ENCODE measurements around the gene SLC16A4. TPM values are rescaled to one million over a fixed set of nuclear protein-coding genes. Genes with fewer than 3 reads are reported as not detected.

The SLC16A4 gene
- total RNA-seq, 1 donor from 2014 or later, result 17.0 TPM

DNA sequence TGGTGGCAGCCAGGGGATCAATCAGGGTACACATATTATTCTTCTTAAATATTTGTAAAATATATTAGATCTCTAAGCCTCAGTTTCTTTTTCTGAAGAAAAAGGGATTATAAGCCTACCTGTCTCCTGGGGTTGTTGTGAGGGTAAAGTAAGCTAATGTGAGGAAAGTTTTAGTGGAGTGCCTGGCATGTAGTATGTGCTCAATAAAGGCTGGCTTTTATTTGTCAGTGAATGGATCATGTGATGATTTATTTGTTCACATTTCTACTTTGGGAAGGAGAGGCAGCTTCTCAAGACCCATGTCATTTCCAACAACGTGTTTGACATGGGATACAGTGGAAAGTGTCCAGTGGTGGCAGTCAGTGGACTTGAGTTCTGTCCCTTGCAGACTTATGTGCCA is 64.0 kb downstream of the SLC16A4 start:
- no peaks in the 10 kb centered on the region for H3K27me3 Mint-ChIP-seq (ENCODE audit: low read depth)
- TF ChIP-seq, protein P1, sequence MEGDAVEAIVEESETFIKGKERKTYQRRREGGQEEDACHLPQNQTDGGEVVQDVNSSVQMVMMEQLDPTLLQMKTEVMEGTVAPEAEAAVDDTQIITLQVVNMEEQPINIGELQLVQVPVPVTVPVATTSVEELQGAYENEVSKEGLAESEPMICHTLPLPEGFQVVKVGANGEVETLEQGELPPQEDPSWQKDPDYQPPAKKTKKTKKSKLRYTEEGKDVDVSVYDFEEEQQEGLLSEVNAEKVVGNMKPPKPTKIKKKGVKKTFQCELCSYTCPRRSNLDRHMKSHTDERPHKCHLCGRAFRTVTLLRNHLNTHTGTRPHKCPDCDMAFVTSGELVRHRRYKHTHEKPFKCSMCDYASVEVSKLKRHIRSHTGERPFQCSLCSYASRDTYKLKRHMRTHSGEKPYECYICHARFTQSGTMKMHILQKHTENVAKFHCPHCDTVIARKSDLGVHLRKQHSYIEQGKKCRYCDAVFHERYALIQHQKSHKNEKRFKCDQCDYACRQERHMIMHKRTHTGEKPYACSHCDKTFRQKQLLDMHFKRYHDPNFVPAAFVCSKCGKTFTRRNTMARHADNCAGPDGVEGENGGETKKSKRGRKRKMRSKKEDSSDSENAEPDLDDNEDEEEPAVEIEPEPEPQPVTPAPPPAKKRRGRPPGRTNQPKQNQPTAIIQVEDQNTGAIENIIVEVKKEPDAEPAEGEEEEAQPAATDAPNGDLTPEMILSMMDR (IDR thresholded peaks at IDR 0.05), result no peak
- no peak for DNase-seq (ENCODE audit: low spot score)
- H3K9me3 Mint-ChIP-seq (ENCODE audit: low read depth), result peaks cover 5% of the 10 kb centered on the region
- H3K27ac Mint-ChIP-seq (ENCODE audit: unreplicated experiment), result no peak overlapping the region
- H3K4me1 Mint-ChIP-seq (ENCODE audit: low read depth), result no peaks in the 10 kb centered on the region
- H3K36me3 Mint-ChIP-seq (ENCODE audit: low read depth), result peaks cover 2% of the 10 kb centered on the region
- no peak overlapping the region for H3K4me3 Mint-ChIP-seq (ENCODE audit: unreplicated experiment)

DNA sequence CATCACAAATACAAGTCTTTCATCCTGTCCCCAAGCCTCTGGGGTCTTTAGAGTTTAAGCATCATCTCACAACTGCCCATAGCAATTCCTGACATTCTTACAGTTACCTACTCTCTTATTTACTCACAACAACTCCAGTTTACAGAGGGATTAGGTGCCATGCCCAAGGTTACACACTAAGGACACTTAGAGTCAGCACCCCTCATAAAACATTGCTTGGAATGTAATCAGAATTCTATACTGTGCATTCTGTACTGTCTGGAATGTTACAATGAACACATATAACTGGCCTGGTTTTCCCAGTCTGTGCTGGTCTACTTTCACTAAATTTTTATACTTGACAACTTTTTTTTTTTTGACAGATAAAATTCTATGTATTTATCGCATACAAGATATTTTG is 66.2 kb downstream of the SLC16A4 start:
- Mint-ChIP-seq H3K9me3 (ENCODE audit: low read depth) (peaks cover 5% of the 10 kb centered on the region), H3K27ac (ENCODE audit: unreplicated experiment) (no peak overlapping the region), H3K4me1 (ENCODE audit: low read depth) (no peaks in the 10 kb centered on the region), H3K27me3 (ENCODE audit: low read depth) (no peaks in the 10 kb centered on the region), H3K4me3 (ENCODE audit: unreplicated experiment) (no peak overlapping the region), H3K36me3 (ENCODE audit: low read depth) (peaks cover 2% of the 10 kb centered on the region)
- no peak for DNase-seq (ENCODE audit: low spot score)
- TF ChIP-seq, protein P1 (IDR thresholded peaks at IDR 0.05), result no peak

DNA sequence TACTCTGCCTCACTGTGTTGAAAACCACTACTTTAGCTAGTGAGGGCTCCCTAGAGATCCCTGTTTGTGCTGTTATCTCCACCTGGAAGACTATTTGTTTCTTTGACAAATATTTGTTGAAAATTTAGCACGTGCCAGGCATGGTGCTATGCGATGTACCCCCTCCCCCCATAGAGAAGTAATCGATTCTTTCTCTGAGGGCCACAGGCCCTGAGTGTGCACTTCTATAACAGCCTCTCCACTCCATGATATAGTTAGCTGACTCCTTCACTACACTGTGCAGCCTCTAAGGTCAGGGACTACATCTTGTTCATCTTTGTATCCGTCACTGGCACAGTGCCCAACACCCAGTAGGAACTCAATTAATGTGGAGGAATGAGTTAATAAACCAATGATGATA is 69.0 kb downstream of the SLC16A4 start:
- Mint-ChIP-seq H3K27ac (ENCODE audit: unreplicated experiment) (no peak overlapping the region), H3K27me3 (ENCODE audit: low read depth) (peaks cover 4% of the 10 kb centered on the region), H3K36me3 (ENCODE audit: low read depth) (peaks cover 2% of the 10 kb centered on the region), H3K9me3 (ENCODE audit: low read depth) (peaks cover 6% of the 10 kb centered on the region), H3K4me1 (ENCODE audit: low read depth) (no peaks in the 10 kb centered on the region), H3K4me3 (ENCODE audit: unreplicated experiment) (no peak overlapping the region)
- TF ChIP-seq, protein P1 (IDR thresholded peaks at IDR 0.05), result no peak
- no peak for DNase-seq (ENCODE audit: low spot score)

GRCh38 chr1:110321045-110321444 is 69.8 kb downstream of the SLC16A4 start:
- TF ChIP-seq, protein P1 (IDR thresholded peaks at IDR 0.05), result no peak
- Mint-ChIP-seq H3K36me3 (ENCODE audit: low read depth) (peaks cover 2% of the 10 kb centered on the region), H3K9me3 (ENCODE audit: low read depth) (peaks cover 6% of the 10 kb centered on the region)

DNA sequence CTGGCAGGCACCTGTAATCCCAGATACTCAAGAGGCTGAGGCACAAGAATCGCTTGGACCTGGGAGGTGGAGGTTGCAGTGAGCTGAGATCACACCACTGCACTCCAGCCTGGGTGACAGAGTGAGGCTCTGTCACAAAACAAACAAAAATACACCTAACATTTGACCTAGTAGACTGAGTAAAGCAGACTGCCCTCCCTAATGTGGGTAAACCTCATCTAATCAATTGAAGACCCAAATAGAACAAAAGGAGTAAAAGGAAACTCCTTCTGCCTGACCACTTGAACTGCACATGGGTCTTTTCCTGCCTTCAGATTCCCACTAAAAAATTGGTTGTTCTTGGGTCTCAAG is 70.7 kb downstream of the SLC16A4 start:
- H3K4me1 Mint-ChIP-seq (ENCODE audit: low read depth), result no peaks in the 10 kb centered on the region

More at GRCh38 chr1:110321045-110321444, 69.8 kb downstream of the SLC16A4 start:
- no peak for DNase-seq (ENCODE audit: low spot score)
- Mint-ChIP-seq H3K27ac (ENCODE audit: unreplicated experiment) (no peak overlapping the region), H3K4me1 (ENCODE audit: low read depth) (no peaks in the 10 kb centered on the region), H3K4me3 (ENCODE audit: unreplicated experiment) (no peak overlapping the region), H3K27me3 (ENCODE audit: low read depth) (peaks cover 7% of the 10 kb centered on the region)

More for the DNA sequence above, 70.7 kb downstream of the SLC16A4 start:
- Mint-ChIP-seq H3K27me3 (ENCODE audit: low read depth) (peaks cover 7% of the 10 kb centered on the region), H3K36me3 (ENCODE audit: low read depth) (peaks cover 2% of the 10 kb centered on the region), H3K9me3 (ENCODE audit: low read depth) (peaks cover 6% of the 10 kb centered on the region), H3K27ac (ENCODE audit: unreplicated experiment) (no peak overlapping the region), H3K4me3 (ENCODE audit: unreplicated experiment) (no peak overlapping the region)
- TF ChIP-seq, protein P1 (IDR thresholded peaks at IDR 0.05), result no peak
- DNase-seq (ENCODE audit: low spot score), result no peak
